Left lung (tissue), 10 donors: ENCODE data around the gene C6orf62. TPM values are rescaled to one million over a fixed set of nuclear protein-coding genes. Genes with fewer than 3 reads are reported as not detected.
A peak's percentile ranks its signal among the peaks of the same experiment; 100 is the strongest.
"Not testable (repeated sequence)": the region's sequence is repeated elsewhere in the genome, so short reads cannot be mapped to it uniquely, and the experiment has no call there.

Experiments
- ATAC-seq: fragments of 200-7000 bp; cut with Tn5 transposase; one replicate; pipeline ENCODE4 v1.9.1; 2020; ENCODE audit warnings: moderate library complexity
- DNase-seq, 4 donors: peaks; one replicate each; pipeline ENCODE4 v3.0.0-alpha.2; 2013 to 2020
- H3K27ac ChIP-seq, 2 donors: fragments of 200-600 bp; sonication (generic) in 1 of 2; one replicate each; pipeline versions ENCODE4 v1.5.0 to v1.8.0; 2020 to 2021
- H3K27me3 ChIP-seq, 2 donors: fragments of 200-600 bp; sonication (generic) in 1 of 2; one replicate each; pipeline versions ENCODE4 v1.5.0 to v1.8.0; 2020 to 2021
- H3K36me3 ChIP-seq, 2 donors: fragments of 200-600 bp; sonication (generic) in 1 of 2; one replicate each; pipeline versions ENCODE4 v1.5.0 to v1.8.0; 2020 to 2021
- H3K4me1 ChIP-seq, 2 donors: fragments of 200-600 bp; one replicate each; pipeline ENCODE4 v1.8.0; 2021
- H3K4me3 ChIP-seq, 2 donors: fragments of 200-600 bp; sonication (generic) in 1 of 2; one replicate each; pipeline versions ENCODE4 v1.5.0 to v1.8.0; 2020 to 2021; ENCODE audit warnings: mild to moderate bottlenecking in 1 of 2
- H3K9me3 ChIP-seq, 2 donors: fragments of 200-600 bp; sonication (generic) in 1 of 2; one replicate each; pipeline versions ENCODE4 v1.5.0 to v1.8.0; 2020 to 2021
- CTCF ChIP-seq, 2 donors: fragments of 200-600 bp; sonication (generic) in 1 of 2; IDR thresholded peaks; one replicate each; pipeline versions ENCODE4 v1.5.0 to v1.8.0; 2021; ENCODE audit warnings: antibody characterized with exemption in 2 of 2
- intact Hi-C, 2 donors: fragments of 100-400 bp; cut with DNase I; formaldehyde crosslinking; loops; one replicate each; pipeline versions ENCODE4 v1.11.2 to v1.14.2; 2022
- polyA plus RNA-seq, 6 donors: library from polyadenylated mRNA; unstranded; fragments of 120-200 nt; gene quantifications; one replicate each; pipeline ENCODE4 v1.2.1, GENCODE V29; 2013; ENCODE audit not compliant: insufficient read length in 6 of 6
- total RNA-seq, 2 donors: library from RNA; stranded (reverse); fragmentation: NEBNext Ultra II Directional; extraction: Animal tissue kit (Norgen Biotek cat#: 25700); gene quantifications; one replicate each; pipeline ENCODE4 v1.2.1, GENCODE V29; 2021
- donor health status: DM: no; HTN: yes; CAD: no.
- donor health status: DM: no; HTN: no; CAD: no.

The C6orf62 gene
- total and polyA plus RNA-seq, 8 donors = 115 to 151 (median 135) TPM

- Histone ChIP-seq H3K4me3 (no peak overlapping the region), H3K27ac (no peak overlapping the region), H3K4me1 (peaks cover 13 to 48% of the 10 kb centered on the region in 2 donors), H3K9me3 (no peaks in the 10 kb centered on the region), H3K27me3 (no peaks in the 10 kb centered on the region), H3K36me3 (peaks cover 0 to 22% of the 10 kb centered on the region in 2 donors)
- no peak for ATAC-seq
- intact Hi-C loops = no loop called here
- DNase-seq = no peak
- no peak for TF ChIP-seq CTCF (IDR thresholded peaks at IDR 0.05)
Observed at GRCh38 chr6:24663189-24663588, 55.8 kb downstream of the C6orf62 start.

GRCh38 chr6:24662236-24662635 lies 56.7 kb downstream of the C6orf62 start:
- intact Hi-C loops = no loop called here
- H3K4me3 ChIP-seq = no peak overlapping the region
- ATAC-seq (no peak), DNase-seq (no peak)
- H3K9me3 ChIP-seq = no peaks in the 10 kb centered on the region
- no peaks in the 10 kb centered on the region for H3K27me3 ChIP-seq
- no peak for TF ChIP-seq CTCF (IDR thresholded peaks at IDR 0.05)
- H3K4me1 ChIP-seq = peaks cover 12 to 42% of the 10 kb centered on the region in 2 donors
- H3K36me3 ChIP-seq = peaks cover 0 to 22% of the 10 kb centered on the region in 2 donors
- no peak overlapping the region for H3K27ac ChIP-seq

GRCh38 chr6:24661759-24662158 lies 57.2 kb downstream of the C6orf62 start:
- intact Hi-C loops, H3K9me3 ChIP-seq, H3K27ac ChIP-seq, H3K4me3 ChIP-seq, DNase-seq, ATAC-seq, H3K27me3 ChIP-seq: not testable (repeated sequence)
- peaks cover 0 to 22% of the 10 kb centered on the region in 2 donors for H3K36me3 ChIP-seq
- H3K4me1 ChIP-seq = peaks cover 12 to 42% of the 10 kb centered on the region in 2 donors

- H3K27ac ChIP-seq = peak overlapping the region in 1 of 2 donors; percentile 65
- peaks cover 0 to 30% of the 10 kb centered on the region in 2 donors for H3K36me3 ChIP-seq
- ATAC-seq (no peak), DNase-seq (no peak)
- peaks cover 4 to 36% of the 10 kb centered on the region in 2 donors for H3K4me1 ChIP-seq
- H3K9me3 ChIP-seq = no peaks in the 10 kb centered on the region
- no peaks in the 10 kb centered on the region for H3K27me3 ChIP-seq
- intact Hi-C loops = no loop called here
- no peak for TF ChIP-seq CTCF (IDR thresholded peaks at IDR 0.05)
- H3K4me3 ChIP-seq = no peak overlapping the region
Observed at GRCh38 chr6:24660105-24660504, 58.8 kb downstream of the C6orf62 start.

GRCh38 chr6:24659561-24659960 lies 59.4 kb downstream of the C6orf62 start:
- intact Hi-C loops = no loop called here

More at GRCh38 chr6:24659561-24659960, 59.4 kb downstream of the C6orf62 start:
- DNase-seq (no peak), ATAC-seq (peak; percentile 56)
- Histone ChIP-seq H3K27ac (peak overlapping the region; percentile 60 to 65), H3K36me3 (peaks cover 0 to 30% of the 10 kb centered on the region in 2 donors), H3K9me3 (no peaks in the 10 kb centered on the region), H3K4me1 (peaks cover 3 to 30% of the 10 kb centered on the region in 2 donors), H3K4me3 (no peak overlapping the region), H3K27me3 (no peaks in the 10 kb centered on the region)
- TF ChIP-seq CTCF (IDR thresholded peaks at IDR 0.05) = no peak
